ENCODE measurements around the gene DAZAP2.

Gene DAZAP2

DNA sequence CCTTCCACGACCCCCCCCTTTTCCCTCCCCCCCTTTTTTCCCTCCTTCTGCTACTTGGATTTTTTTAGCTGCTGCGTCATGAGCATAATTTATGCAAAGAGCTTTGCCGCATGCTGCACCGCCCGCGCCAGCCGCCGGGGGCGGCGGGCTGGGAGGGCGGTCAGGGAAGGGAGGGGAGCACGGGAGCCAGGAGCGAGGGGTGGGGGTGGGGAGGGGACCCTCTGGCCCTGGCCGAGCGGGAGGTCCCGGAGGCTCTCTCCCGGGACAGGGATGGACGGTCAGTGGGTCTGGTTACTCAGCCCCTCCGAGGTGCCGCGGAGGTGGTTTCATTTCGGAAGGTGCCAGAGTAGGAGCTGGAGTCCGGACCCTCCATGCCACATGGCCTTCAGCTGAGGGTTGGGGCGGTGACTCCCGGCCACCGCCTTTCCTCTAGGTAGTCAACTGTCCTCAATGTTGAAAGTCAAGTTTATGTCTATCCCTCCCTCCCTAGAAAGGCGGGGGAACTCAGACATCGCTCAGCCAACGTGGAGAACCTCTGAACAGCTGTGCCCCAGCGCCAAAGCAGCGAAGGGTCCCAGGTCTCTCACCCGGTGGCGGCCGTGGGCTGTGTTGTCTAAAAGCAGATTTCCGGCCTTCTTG lies 20.5 kb upstream of the DAZAP2 start, which contains the start of gene POU6F1 (continued):
- TF ChIP-seq ZBTB21 (tag by site-specific recombination; IDR thresholded peaks at IDR 0.05): peak; percentile 58; the same call in 1 of the 2 replicates
- no peak for TF ChIP-seq ZNF510 (tag by site-specific recombination; IDR thresholded peaks at IDR 0.05; ENCODE audit: insufficient replicate concordance)
- TF ChIP-seq, protein P1, sequence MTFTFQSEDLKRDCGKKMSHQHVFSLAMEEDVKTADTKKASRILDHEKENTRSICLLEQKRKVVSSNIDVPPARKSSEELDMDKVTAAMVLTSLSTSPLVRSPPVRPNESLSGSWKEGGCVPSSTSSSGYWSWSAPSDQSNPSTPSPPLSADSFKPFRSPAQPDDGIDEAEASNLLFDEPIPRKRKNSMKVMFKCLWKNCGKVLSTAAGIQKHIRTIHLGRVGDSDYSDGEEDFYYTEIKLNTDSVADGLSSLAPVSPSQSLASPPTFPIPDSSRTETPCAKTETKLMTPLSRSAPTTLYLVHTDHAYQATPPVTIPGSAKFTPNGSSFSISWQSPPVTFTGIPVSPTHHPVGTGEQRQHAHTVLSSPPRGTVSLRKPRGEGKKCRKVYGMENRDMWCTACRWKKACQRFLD (tag by site-specific recombination; IDR thresholded peaks at IDR 0.05): no peak
- TF ChIP-seq ZNF146 (tag by site-specific recombination; IDR thresholded peaks at IDR 0.05): 0 out of 2 replicates have a peak, but pooled peaks have one; percentile 3
- TF ChIP-seq ZNF596 (tag by site-specific recombination; IDR thresholded peaks at IDR 0.05): no peak
- 0 out of 2 replicates have a peak, but pooled peaks have one; percentile 14 for TF ChIP-seq ZNF76 (tag by site-specific recombination; IDR thresholded peaks at IDR 0.05; ENCODE audit: borderline replicate concordance, low read depth)
- no peak for TF ChIP-seq FEZF1 (tag by site-specific recombination; IDR thresholded peaks at IDR 0.05)
- TF ChIP-seq ZNF138 (tag by site-specific recombination; IDR thresholded peaks at IDR 0.05; ENCODE audit: borderline replicate concordance): no peak
- no peak for TF ChIP-seq KLF10 (tag by site-specific recombination; IDR thresholded peaks at IDR 0.05)
- TF ChIP-seq ZNF121 (tag by site-specific recombination; IDR thresholded peaks at IDR 0.05): no peak
- TF ChIP-seq ZNF292 (tag by site-specific recombination; IDR thresholded peaks at IDR 0.05; ENCODE audit: borderline replicate concordance, low read depth): no peak
- TF ChIP-seq ZNF830 (tag by site-specific recombination; IDR thresholded peaks at IDR 0.05; ENCODE audit: low read depth): no peak
- no peak for TF ChIP-seq ZNF664 (tag by site-specific recombination; IDR thresholded peaks at IDR 0.05)
- TF ChIP-seq HOXC10 (CRISPR knock-in tag; IDR thresholded peaks at IDR 0.05): no peak
- no peak for TF ChIP-seq ZNF114 (tag by site-specific recombination; IDR thresholded peaks at IDR 0.05)
- TF ChIP-seq ZNF560 (tag by site-specific recombination; IDR thresholded peaks at IDR 0.05; ENCODE audit: borderline replicate concordance): no peak
- TF ChIP-seq, protein P2, sequence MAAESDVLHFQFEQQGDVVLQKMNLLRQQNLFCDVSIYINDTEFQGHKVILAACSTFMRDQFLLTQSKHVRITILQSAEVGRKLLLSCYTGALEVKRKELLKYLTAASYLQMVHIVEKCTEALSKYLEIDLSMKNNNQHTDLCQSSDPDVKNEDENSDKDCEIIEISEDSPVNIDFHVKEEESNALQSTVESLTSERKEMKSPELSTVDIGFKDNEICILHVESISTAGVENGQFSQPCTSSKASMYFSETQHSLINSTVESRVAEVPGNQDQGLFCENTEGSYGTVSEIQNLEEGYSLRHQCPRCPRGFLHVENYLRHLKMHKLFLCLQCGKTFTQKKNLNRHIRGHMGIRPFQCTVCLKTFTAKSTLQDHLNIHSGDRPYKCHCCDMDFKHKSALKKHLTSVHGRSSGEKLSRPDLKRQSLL (tag by site-specific recombination; IDR thresholded peaks at IDR 0.05): 0 out of 2 replicates have a peak, but pooled peaks have one; percentile 38
- no peak for TF ChIP-seq ZNF221 (tag by site-specific recombination; IDR thresholded peaks at IDR 0.05; ENCODE audit: borderline replicate concordance)
- no peak for TF ChIP-seq ZNF19 (tag by site-specific recombination; IDR thresholded peaks at IDR 0.05; ENCODE audit: low read depth)
- TF ChIP-seq YY1 (tag by site-specific recombination; IDR thresholded peaks at IDR 0.05): no peak
- TF ChIP-seq GLIS1 (tag by site-specific recombination; IDR thresholded peaks at IDR 0.05): peak; percentile 65
- no peak for TF ChIP-seq ZNF521 (tag by site-specific recombination; IDR thresholded peaks at IDR 0.05)
- TF ChIP-seq, protein P3, sequence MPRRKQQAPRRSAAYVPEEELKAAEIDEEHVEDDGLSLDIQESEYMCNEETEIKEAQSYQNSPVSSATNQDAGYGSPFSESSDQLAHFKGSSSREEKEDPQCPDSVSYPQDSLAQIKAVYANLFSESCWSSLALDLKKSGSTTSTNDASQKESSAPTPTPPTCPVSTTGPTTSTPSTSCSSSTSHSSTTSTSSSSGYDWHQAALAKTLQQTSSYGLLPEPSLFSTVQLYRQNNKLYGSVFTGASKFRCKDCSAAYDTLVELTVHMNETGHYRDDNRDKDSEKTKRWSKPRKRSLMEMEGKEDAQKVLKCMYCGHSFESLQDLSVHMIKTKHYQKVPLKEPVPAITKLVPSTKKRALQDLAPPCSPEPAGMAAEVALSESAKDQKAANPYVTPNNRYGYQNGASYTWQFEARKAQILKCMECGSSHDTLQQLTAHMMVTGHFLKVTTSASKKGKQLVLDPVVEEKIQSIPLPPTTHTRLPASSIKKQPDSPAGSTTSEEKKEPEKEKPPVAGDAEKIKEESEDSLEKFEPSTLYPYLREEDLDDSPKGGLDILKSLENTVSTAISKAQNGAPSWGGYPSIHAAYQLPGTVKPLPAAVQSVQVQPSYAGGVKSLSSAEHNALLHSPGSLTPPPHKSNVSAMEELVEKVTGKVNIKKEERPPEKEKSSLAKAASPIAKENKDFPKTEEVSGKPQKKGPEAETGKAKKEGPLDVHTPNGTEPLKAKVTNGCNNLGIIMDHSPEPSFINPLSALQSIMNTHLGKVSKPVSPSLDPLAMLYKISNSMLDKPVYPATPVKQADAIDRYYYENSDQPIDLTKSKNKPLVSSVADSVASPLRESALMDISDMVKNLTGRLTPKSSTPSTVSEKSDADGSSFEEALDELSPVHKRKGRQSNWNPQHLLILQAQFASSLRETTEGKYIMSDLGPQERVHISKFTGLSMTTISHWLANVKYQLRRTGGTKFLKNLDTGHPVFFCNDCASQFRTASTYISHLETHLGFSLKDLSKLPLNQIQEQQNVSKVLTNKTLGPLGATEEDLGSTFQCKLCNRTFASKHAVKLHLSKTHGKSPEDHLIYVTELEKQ (tag by site-specific recombination; IDR thresholded peaks at IDR 0.05; ENCODE audit: borderline replicate concordance): no peak; the same call in 1 of the 2 replicates
- TF ChIP-seq ZNF561 (tag by site-specific recombination; IDR thresholded peaks at IDR 0.05; ENCODE audit: borderline replicate concordance): no peak
- TF ChIP-seq, protein P4, sequence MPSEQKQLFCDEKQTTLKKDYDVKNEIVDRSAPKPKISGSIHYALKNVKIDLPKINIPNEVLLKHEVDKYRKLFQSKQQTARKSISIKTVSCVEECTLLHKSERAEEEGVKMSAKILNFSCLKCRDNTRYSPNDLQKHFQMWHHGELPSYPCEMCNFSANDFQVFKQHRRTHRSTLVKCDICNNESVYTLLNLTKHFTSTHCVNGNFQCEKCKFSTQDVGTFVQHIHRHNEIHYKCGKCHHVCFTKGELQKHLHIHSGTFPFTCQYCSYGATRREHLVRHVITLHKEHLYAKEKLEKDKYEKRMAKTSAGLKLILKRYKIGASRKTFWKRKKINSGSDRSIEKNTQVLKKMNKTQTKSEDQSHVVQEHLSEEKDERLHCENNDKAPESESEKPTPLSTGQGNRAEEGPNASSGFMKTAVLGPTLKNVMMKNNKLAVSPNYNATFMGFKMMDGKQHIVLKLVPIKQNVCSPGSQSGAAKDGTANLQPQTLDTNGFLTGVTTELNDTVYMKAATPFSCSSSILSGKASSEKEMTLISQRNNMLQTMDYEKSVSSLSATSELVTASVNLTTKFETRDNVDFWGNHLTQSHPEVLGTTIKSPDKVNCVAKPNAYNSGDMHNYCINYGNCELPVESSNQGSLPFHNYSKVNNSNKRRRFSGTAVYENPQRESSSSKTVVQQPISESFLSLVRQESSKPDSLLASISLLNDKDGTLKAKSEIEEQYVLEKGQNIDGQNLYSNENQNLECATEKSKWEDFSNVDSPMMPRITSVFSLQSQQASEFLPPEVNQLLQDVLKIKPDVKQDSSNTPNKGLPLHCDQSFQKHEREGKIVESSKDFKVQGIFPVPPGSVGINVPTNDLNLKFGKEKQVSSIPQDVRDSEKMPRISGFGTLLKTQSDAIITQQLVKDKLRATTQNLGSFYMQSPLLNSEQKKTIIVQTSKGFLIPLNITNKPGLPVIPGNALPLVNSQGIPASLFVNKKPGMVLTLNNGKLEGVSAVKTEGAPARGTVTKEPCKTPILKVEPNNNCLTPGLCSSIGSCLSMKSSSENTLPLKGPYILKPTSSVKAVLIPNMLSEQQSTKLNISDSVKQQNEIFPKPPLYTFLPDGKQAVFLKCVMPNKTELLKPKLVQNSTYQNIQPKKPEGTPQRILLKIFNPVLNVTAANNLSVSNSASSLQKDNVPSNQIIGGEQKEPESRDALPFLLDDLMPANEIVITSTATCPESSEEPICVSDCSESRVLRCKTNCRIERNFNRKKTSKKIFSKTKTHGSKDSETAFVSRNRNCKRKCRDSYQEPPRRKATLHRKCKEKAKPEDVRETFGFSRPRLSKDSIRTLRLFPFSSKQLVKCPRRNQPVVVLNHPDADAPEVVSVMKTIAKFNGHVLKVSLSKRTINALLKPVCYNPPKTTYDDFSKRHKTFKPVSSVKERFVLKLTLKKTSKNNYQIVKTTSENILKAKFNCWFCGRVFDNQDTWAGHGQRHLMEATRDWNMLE (tag by site-specific recombination; conservative IDR thresholded peaks at IDR 0.05; ENCODE audit: low read depth): no peak
- no peak for TF ChIP-seq ZNF155 (tag by site-specific recombination; IDR thresholded peaks at IDR 0.05)
- 0 out of 2 replicates have a peak, but pooled peaks have one; percentile 19 for TF ChIP-seq ZSCAN30 (tag by site-specific recombination; IDR thresholded peaks at IDR 0.05)
- no peak for TF ChIP-seq ZNF37A (tag by site-specific recombination; IDR thresholded peaks at IDR 0.05)
- TF ChIP-seq ZNF311 (tag by site-specific recombination; IDR thresholded peaks at IDR 0.05; ENCODE audit: borderline replicate concordance): no peak
- no peak for TF ChIP-seq ZNF391 (tag by site-specific recombination; IDR thresholded peaks at IDR 0.05; ENCODE audit: borderline replicate concordance, low read depth)

Measured in HEK293 (cell line).